GM21360 (cell line): ENCODE results near the gene KLHL1.
"Not testable (repeated sequence)": the region's sequence is repeated elsewhere in the genome, so short reads cannot be mapped to it uniquely, and the experiment has no call there.

ENCODE experiments used
- ATAC-seq: cut with Tn5 transposase; IDR thresholded peaks from one replicate; pipeline ENCODE4 v1.9.1; 2021; ENCODE audit warnings: mild to moderate bottlenecking, moderate library complexity; ENCODE audit not compliant: unreplicated experiment

KLHL1 gene

GRCh38 chr13:70108356-70109105 is at the start of gene KLHL1:
Gene KLHL1, minus strand, starts transcription at chr13:70108452. Its CDS starts 753 bp downstream, at chr13:70107699.
- no peak for ATAC-seq

- ATAC-seq: not testable (repeated sequence)
These were observed 34.4 kb upstream of the KLHL1 start for GRCh38 chr13:70142658-70143057.

- ATAC-seq: no peak
These were observed 19.8 kb upstream of the KLHL1 start for GRCh38 chr13:70128098-70128497.

GRCh38 chr13:70125693-70126092 is 17.4 kb upstream of the KLHL1 start:
- ATAC-seq: no peak

GRCh38 chr13:70117338-70117905 is 9.2 kb upstream of the KLHL1 start:
- no peak for ATAC-seq

- ATAC-seq: no peak
These were observed 562 bp downstream of the KLHL1 start, which contains the start of gene ATXN8OS for GRCh38 chr13:70107498-70108281. Gene ATXN8OS, plus strand, starts transcription at chr13:70107826.

- no peak for ATAC-seq
These were observed 1.1 kb downstream of the KLHL1 start for GRCh38 chr13:70107125-70107497.

- no peak for ATAC-seq
These were observed 3.8 kb downstream of the KLHL1 start for GRCh38 chr13:70104481-70104880.

GRCh38 chr13:70098669-70099068 is 9.6 kb downstream of the KLHL1 start:
- ATAC-seq: no peak

- ATAC-seq: no peak
These were observed 18.1 kb downstream of the KLHL1 start for GRCh38 chr13:70090036-70090723.

- no peak for ATAC-seq
These were observed 19.3 kb downstream of the KLHL1 start for GRCh38 chr13:70088926-70089325.

- ATAC-seq: no peak
These were observed 21.0 kb downstream of the KLHL1 start for GRCh38 chr13:70087247-70087646.

GRCh38 chr13:70080012-70080411 is 28.2 kb downstream of the KLHL1 start:
- no peak for ATAC-seq

GRCh38 chr13:70054572-70054971 is 53.7 kb downstream of the KLHL1 start:
- ATAC-seq: no peak

- ATAC-seq: no peak
These were observed 56.7 kb downstream of the KLHL1 start for GRCh38 chr13:70051531-70051930.

GRCh38 chr13:70043685-70044084 is 64.6 kb downstream of the KLHL1 start:
- ATAC-seq: no peak

- no peak for ATAC-seq
These were observed 66.1 kb downstream of the KLHL1 start for GRCh38 chr13:70042193-70042592.

GRCh38 chr13:70034286-70034685 is 74.0 kb downstream of the KLHL1 start:
- ATAC-seq: no peak

- ATAC-seq: no peak
These were observed 80.7 kb downstream of the KLHL1 start for GRCh38 chr13:70027551-70027950.

GRCh38 chr13:70023516-70023915 is 84.7 kb downstream of the KLHL1 start:
- ATAC-seq: no peak

- ATAC-seq: no peak
These were observed 85.6 kb downstream of the KLHL1 start for GRCh38 chr13:70022646-70023045.
